Upper lobe of left lung (tissue), 6 donors: ENCODE data around the gene GLDN. TPM values are rescaled to one million over a fixed set of nuclear protein-coding genes. Genes with fewer than 3 reads are reported as not detected.

Experiments
- ATAC-seq, 2 donors: fragments of 200-7000 bp; cut with Tn5 transposase; one replicate each; pipeline ENCODE4 v1.9.1; 2022; ENCODE audit warnings: mild to moderate bottlenecking in 2 of 2, moderate library complexity in 2 of 2; ENCODE audit not compliant: low FRiP score in 2 of 2
- DNase-seq, 2 donors: peaks; one replicate each; pipeline ENCODE4 v3.0.0-alpha.2; 2019 to 2020
- H3K27ac ChIP-seq, 4 donors: fragments of 200-600 bp; sonication (generic); one replicate each; pipeline ENCODE4 v1.5.1; 2016 to 2019
- H3K27me3 ChIP-seq, 4 donors: fragments of 200-600 bp; sonication (generic); one replicate each; pipeline ENCODE4 v1.5.1; 2017 to 2019
- H3K36me3 ChIP-seq, 4 donors: fragments of 200-600 bp; sonication (generic); one replicate each; pipeline ENCODE4 v1.5.1; 2016 to 2019
- H3K4me1 ChIP-seq, 4 donors: fragments of 200-600 bp; sonication (generic); one replicate each; pipeline ENCODE4 v1.5.1; 2018 to 2019
- H3K4me3 ChIP-seq, 4 donors: fragments of 200-600 bp; sonication (generic); one replicate each; pipeline ENCODE4 v1.5.1; 2017 to 2019; ENCODE audit warnings: mild to moderate bottlenecking in 2 of 4, moderate library complexity in 1 of 4
- H3K9me3 ChIP-seq, 4 donors: fragments of 200-600 bp; sonication (generic); one replicate each; pipeline ENCODE4 v1.5.1; 2018 to 2019
- CTCF ChIP-seq, 6 experiments: fragments of 450-650 bp in 4 of 6; fragments of 200-600 bp in 2 of 6; sonication (generic) in 2 of 6; IDR thresholded peaks; one replicate each; pipeline ENCODE4 v1.5.1; 2016 to 2019; ENCODE audit warnings: antibody characterized with exemption in 6 of 6
- EP300 ChIP-seq, 4 donors: sonication (generic); formaldehyde crosslinking; IDR thresholded peaks; one replicate each; pipeline ENCODE4 v1.5.1; 2017; ENCODE audit warnings: antibody characterized with exemption in 4 of 4, control low read depth in 2 of 4
- POLR2A ChIP-seq, 4 donors: fragments of 450-650 bp; IDR thresholded peaks; one replicate each; pipeline ENCODE4 v1.5.1; 2016 to 2017; ENCODE audit warnings: antibody characterized with exemption in 4 of 4, mild to moderate bottlenecking in 2 of 4
- POLR2AphosphoS5 ChIP-seq, 2 donors: sonication (generic); formaldehyde crosslinking; IDR thresholded peaks; one replicate each; pipeline ENCODE4 v1.5.1; 2017; ENCODE audit warnings: antibody characterized with exemption in 2 of 2
- WGBS, 2 donors: methylation state at CpG; one replicate each; pipeline ENCODE4 v1.1.5; 2017 to 2018; 5-methylcytosine and 5-hydroxymethylcytosine counted together
- total RNA-seq, 6 donors: library from RNA; depleted of rRNA in 4 of 6; stranded (reverse); fragments of >200 nt in 4 of 6; gene quantifications; one replicate each; pipeline versions ENCODE4 v1.1.0 to v1.2.1, GENCODE V29; 2016 to 2021
- donor health status: DM: no; HTN: no; CAD: no; lungs with moderate emphysema.
- donor health status: DM: no; HTN: yes; CAD: no; lungs with severe emphysema.

The GLDN gene
- total RNA-seq, 6 donors from 2014 or later, result 21.3 to 84.2 (median 46.5) TPM

GRCh38 chr15:51315726-51316125 is 25.7 kb upstream of the GLDN start:
- no peak overlapping the region for H3K27ac ChIP-seq
- TF ChIP-seq POLR2A (IDR thresholded peaks at IDR 0.05) (no peak), POLR2AphosphoS5 (IDR thresholded peaks at IDR 0.05) (no peak), EP300 (IDR thresholded peaks at IDR 0.05) (no peak), CTCF (IDR thresholded peaks at IDR 0.05) (no peak)
- no peaks in the 10 kb centered on the region for H3K9me3 ChIP-seq
- no peak overlapping the region for H3K4me3 ChIP-seq
- H3K27me3 ChIP-seq, result no peaks in the 10 kb centered on the region
- ATAC-seq, result no peak
- WGBS, 2 donors, result 75 to 76% methylated on average over 5 to 7 of the region's 7 CpGs
- H3K36me3 ChIP-seq, result no peaks in the 10 kb centered on the region
- H3K4me1 ChIP-seq, result peaks cover 0 to 8% (median 4%) of the 10 kb centered on the region in 4 donors
- DNase-seq, result no peak

DNA sequence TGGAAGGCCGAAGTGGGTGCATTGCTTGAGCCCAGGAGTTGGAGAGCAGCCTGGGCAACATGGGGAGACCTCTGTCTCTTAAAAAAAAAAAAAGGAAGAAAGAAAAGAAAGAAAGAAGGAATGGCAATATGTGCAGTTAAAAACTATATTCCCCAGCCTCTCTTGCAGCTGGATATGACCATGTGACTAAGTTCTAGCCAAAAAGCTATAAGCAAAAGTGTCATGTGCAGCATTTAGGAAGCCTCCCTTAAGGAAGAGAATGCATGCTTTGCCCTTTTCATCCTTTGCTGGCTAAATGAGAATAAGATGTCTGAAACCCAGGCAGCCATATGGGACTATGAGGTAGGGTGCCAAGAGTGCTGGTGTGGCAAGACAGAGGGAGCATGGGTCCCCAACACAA is 24.8 kb upstream of the GLDN start:
- WGBS, 2 donors, result 93 to 100% methylated on average over 1 of the region's 1 CpG
- no peak overlapping the region for H3K27ac ChIP-seq
- H3K9me3 ChIP-seq, result no peaks in the 10 kb centered on the region
- ATAC-seq, result no peak
- no peaks in the 10 kb centered on the region for H3K27me3 ChIP-seq
- no peak overlapping the region for H3K4me3 ChIP-seq
- H3K4me1 ChIP-seq, result peaks cover 0 to 8% (median 4%) of the 10 kb centered on the region in 4 donors
- TF ChIP-seq POLR2A (IDR thresholded peaks at IDR 0.05) (no peak), POLR2AphosphoS5 (IDR thresholded peaks at IDR 0.05) (no peak), EP300 (IDR thresholded peaks at IDR 0.05) (no peak), CTCF (IDR thresholded peaks at IDR 0.05) (no peak)
- H3K36me3 ChIP-seq, result no peaks in the 10 kb centered on the region
- no peak for DNase-seq

- Histone ChIP-seq H3K4me1 (peaks cover 0 to 14% (median 9%) of the 10 kb centered on the region in 4 donors), H3K4me3 (no peak overlapping the region), H3K27ac (peak overlapping the region in 2 of 4 donors; percentile 37 to 64), H3K9me3 (no peaks in the 10 kb centered on the region), H3K27me3 (no peaks in the 10 kb centered on the region), H3K36me3 (no peaks in the 10 kb centered on the region)
- WGBS, 2 donors, result 58 to 71% methylated on average over 6 to 7 of the region's 7 CpGs
- TF ChIP-seq CTCF (IDR thresholded peaks at IDR 0.05), result no peak
- TF ChIP-seq POLR2AphosphoS5 (IDR thresholded peaks at IDR 0.05), result peak; percentile 23 to 64
- DNase-seq, result no peak
- ATAC-seq, result peak in 1 of 2 donors; percentile 25
Observed at GRCh38 chr15:51318382-51319150, 22.9 kb upstream of the GLDN start.

- DNase-seq (no peak), ATAC-seq (no peak)
- Histone ChIP-seq H3K4me1 (peaks cover 0 to 16% (median 10%) of the 10 kb centered on the region in 4 donors), H3K4me3 (no peak overlapping the region), H3K9me3 (no peaks in the 10 kb centered on the region), H3K27ac (no peak overlapping the region), H3K27me3 (no peaks in the 10 kb centered on the region), H3K36me3 (no peaks in the 10 kb centered on the region)
- 86 to 93% methylated on average over 2 of the region's 2 CpGs for WGBS, 2 donors
- no peak for TF ChIP-seq EP300 (IDR thresholded peaks at IDR 0.05)
- TF ChIP-seq POLR2AphosphoS5 (IDR thresholded peaks at IDR 0.05), result no peak
- no peak for TF ChIP-seq CTCF (IDR thresholded peaks at IDR 0.05)
- no peak for TF ChIP-seq POLR2A (IDR thresholded peaks at IDR 0.05)
Observed at GRCh38 chr15:51319539-51319938, 21.9 kb upstream of the GLDN start.

GRCh38 chr15:51320843-51321242 is 20.6 kb upstream of the GLDN start:
- H3K36me3 ChIP-seq, result no peaks in the 10 kb centered on the region
- no peak for DNase-seq
- no peak overlapping the region for H3K4me3 ChIP-seq
- TF ChIP-seq CTCF (IDR thresholded peaks at IDR 0.05) (no peak), POLR2AphosphoS5 (IDR thresholded peaks at IDR 0.05) (no peak)
- H3K27me3 ChIP-seq, result no peaks in the 10 kb centered on the region
- H3K27ac ChIP-seq, result no peak overlapping the region
- peaks cover 0 to 16% (median 10%) of the 10 kb centered on the region in 4 donors for H3K4me1 ChIP-seq
- 89 to 98% methylated on average over 2 of the region's 2 CpGs for WGBS, 2 donors
- ATAC-seq, result no peak
- H3K9me3 ChIP-seq, result no peaks in the 10 kb centered on the region
